NCI-H1694 treated with DMSO at 0.1 percent for 48 hours (cell line): Measurements from ENCODE around the gene DGKD.

Experiments used
- DNase-seq: peaks from one replicate; lab custom pipeline; 2025; lab: John Stamatoyannopoulos, UW

DGKD gene

DNA sequence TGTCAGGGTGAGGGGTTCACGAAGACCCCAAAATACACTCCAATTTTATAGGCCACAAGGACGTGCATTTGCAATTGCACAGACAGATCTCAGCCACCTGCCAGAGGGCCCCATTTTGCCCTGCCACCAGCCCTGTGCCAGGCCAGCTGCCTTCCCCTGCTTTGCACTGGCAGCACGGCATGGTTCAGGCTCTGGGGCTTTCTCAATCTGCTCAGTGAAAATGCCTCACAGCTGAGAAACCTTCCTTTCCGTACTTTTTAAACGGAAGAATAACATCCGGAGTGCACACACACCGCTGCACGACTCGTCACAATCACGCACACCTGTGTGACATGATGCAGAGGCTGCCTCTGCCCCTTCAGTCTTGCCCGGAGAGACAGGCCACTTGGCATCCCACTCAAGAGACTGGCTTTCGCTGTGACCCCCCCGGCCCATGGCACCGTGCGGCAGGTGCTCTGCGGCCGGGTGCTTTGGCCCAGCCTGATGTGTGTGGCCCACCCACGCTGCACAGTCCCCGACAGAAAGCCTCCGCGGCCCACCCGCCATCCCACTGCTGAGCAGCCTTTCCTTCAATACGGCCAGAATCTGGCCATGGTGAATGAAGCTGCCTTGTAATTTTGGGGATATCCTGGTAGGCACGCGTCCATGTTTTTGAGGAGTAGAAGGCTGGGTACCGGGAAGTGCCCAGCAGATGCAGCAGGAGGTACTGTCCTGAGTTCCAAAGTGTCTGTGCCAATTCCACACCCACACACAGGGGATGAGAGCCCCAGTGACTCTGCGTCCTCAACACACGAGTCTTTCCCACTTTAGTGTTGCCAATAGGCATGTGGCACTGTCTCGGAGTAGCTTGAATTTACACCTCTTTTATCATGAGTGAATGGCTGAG, 123.5 kb downstream of the DGKD start:
- DNase-seq, result no peak

GRCh38 chr2:233479616-233480489, 125.6 kb downstream of the DGKD start:
- no peak for DNase-seq

DNA sequence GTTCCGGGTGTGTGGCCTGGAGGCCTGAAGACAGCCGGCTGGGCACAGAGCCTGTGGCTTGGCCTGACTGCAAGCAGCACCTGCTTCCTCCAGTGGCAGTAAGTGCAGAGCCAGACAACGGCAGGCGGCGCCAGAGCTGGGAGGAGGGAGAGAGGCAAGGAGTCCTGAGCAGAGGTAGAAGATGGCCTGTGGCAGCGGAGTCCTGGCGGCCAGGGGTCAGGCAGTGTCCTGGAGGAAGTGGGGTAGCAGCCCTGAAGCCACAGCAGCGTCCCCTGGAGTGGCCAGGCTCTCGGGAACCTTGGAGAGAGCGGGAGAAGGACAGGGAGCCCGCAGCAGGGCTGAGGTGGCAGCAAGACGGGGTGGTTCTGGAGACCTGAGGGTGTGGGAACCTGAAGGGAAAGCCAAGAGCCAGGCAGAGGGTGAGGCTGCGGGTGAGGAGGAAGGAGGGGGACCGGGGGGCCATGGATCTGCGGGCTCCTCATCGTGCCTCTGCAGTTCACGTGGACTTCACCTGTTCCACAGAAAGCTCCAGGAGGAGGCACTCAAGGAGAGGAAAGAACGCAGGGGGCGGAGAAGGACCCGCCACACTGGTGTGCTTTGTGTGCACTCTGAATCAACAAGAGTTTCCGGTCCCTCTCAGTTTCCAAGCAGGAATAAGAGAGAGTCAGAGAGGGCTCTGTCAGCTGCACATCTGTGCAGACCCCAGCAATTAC, 126.4 kb downstream of the DGKD start:
- no peak for DNase-seq

GRCh38 chr2:233481368-233482142, 127.3 kb downstream of the DGKD start:
- DNase-seq, result no peak

DNA sequence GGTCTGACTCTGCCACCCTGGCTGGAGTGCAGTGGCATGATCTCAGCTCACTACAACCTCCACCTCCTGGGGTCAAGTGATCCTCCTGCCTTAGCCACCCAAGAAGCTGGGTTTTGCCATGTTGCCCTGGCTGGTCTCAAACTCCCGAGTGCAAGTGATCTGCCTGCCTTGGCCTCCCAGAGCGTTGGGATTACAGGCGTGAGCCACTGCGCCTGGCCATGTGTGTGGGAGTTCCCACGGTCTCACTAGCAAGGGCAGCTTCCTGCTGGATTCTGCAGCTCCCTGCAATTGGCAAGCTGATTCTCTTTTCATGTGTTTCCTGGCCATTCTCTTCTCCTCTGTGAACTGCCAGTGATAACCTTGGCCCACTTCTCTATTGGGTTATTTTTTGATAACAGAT, 128.3 kb downstream of the DGKD start:
- no peak for DNase-seq

- DNase-seq, result no peak
These were observed 131.4 kb downstream of the DGKD start for GRCh38 chr2:233485726-233486125.

GRCh38 chr2:233486357-233486756, 132.1 kb downstream of the DGKD start:
- DNase-seq, result no peak

DNA sequence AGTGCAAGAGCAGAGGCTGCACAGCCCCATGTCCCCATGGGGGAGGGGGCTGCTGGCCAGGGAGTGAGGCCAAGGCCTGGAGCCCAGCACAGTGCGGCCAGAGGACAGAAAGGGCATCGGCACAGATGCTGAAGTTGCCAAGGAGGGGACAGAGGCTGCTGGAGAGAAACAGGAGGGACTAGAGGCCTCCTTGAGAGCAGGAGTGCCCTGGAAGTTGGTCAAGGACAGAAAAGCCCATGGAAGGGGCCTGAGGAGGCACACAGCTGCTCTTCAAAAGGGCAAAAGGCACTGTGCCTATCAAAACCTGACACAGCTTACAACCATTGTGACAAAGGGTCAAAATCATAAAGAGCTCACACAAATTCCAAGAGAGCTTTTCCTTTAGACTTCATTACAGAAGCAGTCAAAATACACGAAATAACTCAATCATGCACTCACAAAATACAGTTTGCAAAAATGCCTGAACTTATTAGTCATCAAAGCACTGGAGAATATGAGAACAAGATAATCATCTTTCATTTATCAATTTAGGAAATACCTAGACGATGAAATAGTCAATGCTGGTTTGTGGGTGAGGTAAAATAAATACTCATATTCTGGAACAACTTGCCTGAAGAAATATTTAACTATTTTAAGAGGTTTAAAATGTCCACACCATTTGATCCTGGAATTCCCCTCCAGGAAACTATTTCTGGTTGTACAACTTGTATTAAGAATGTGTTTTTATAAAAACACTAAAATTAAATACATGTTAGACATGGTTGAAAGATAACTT, 132.7 kb downstream of the DGKD start:
- DNase-seq, result no peak

GRCh38 chr2:233487748-233488345, 133.6 kb downstream of the DGKD start:
- no peak for DNase-seq

DNA sequence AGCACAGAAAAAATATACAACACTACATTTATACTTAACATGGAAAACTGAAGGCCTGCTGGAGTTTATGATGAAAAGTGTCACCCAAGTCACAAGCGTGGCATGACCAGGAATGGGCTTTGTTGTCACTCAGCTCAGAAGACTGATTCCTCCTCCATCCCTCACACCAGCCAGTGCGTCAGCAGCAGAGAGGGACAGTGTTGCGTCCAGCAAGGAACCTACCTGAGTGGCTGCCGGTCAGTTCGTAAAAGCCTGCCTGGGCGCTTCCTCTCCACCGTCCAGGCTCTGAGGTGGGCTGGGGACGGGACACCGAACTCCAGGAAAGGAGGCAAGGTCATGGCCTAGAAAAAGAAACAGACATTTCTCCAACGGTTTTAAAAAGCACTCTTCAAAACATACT, 134.8 kb downstream of the DGKD start:
- no peak for DNase-seq

GRCh38 chr2:233489666-233490065, 135.4 kb downstream of the DGKD start:
- DNase-seq, result no peak

GRCh38 chr2:233490831-233491230, 136.5 kb downstream of the DGKD start:
- DNase-seq, result no peak

DNA sequence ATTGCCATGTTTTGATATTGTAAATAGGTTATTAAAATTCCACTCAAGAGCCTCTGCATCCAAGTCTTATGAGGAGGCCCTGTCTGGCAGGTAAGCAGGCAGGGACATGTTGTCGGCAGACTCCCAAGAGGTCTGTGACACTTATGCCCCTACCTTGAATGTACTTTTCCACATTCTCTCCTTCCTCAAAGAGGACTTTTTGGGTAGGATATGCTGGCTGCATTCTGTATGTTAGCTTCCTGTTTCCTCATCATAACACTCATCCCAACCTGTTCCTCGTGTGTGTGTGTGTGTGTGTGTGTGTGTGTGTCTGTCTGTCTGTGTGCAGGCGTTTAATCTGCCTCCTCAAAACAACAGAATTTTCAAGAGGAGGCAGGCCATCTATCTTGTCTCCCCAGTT, 137.0 kb downstream of the DGKD start:
- DNase-seq, result no peak

- DNase-seq, result no peak
These were observed 137.8 kb downstream of the DGKD start for GRCh38 chr2:233492078-233492477.

GRCh38 chr2:233492751-233493150, 138.5 kb downstream of the DGKD start:
- no peak for DNase-seq

- DNase-seq, result no peak
These were observed 141.5 kb downstream of the DGKD start for GRCh38 chr2:233495503-233496496.

- no peak for DNase-seq
These were observed 143.4 kb downstream of the DGKD start for GRCh38 chr2:233497692-233498091.

GRCh38 chr2:233498126-233498525, 143.8 kb downstream of the DGKD start:
- no peak for DNase-seq

- no peak for DNase-seq
These were observed 145.6 kb downstream of the DGKD start for GRCh38 chr2:233499928-233500327.
